Measurements from ENCODE around the gene CLHC1.

Gene CLHC1

GRCh38 chr2:55168221-55169154 lies 63.6 kb downstream of the CLHC1 start:
- peak; percentile 45 for DNase-seq

GRCh38 chr2:55165626-55166025 lies 66.5 kb downstream of the CLHC1 start:
- peak; percentile 45 for DNase-seq

GRCh38 chr2:55164534-55165480 lies 67.3 kb downstream of the CLHC1 start:
- no peak for DNase-seq

GRCh38 chr2:55163941-55164390 lies 68.1 kb downstream of the CLHC1 start:
- no peak for DNase-seq

GRCh38 chr2:55163274-55163721 lies 68.8 kb downstream of the CLHC1 start:
- DNase-seq: peak; percentile 81

GRCh38 chr2:55162284-55163006 lies 69.6 kb downstream of the CLHC1 start:
- DNase-seq: no peak

- no peak for DNase-seq
Measured at GRCh38 chr2:55161295-55162210, 70.5 kb downstream of the CLHC1 start.

GRCh38 chr2:55160422-55160821 lies 71.7 kb downstream of the CLHC1 start:
- DNase-seq: no peak

- DNase-seq: no peak
Measured at GRCh38 chr2:55159752-55160151, 72.3 kb downstream of the CLHC1 start.

- no peak for DNase-seq
Measured at GRCh38 chr2:55159037-55159651, 72.9 kb downstream of the CLHC1 start.

GRCh38 chr2:55158111-55158814 lies 73.8 kb downstream of the CLHC1 start:
- DNase-seq: no peak

GRCh38 chr2:55157474-55157884 lies 74.6 kb downstream of the CLHC1 start:
- no peak for DNase-seq

GRCh38 chr2:55156984-55157383 lies 75.1 kb downstream of the CLHC1 start:
- DNase-seq: no peak

- peak; percentile 44 for DNase-seq
Measured at GRCh38 chr2:55156326-55156725, 75.8 kb downstream of the CLHC1 start.

- peak; percentile 55 for DNase-seq
Measured at GRCh38 chr2:55155764-55156281, 76.3 kb downstream of the CLHC1 start.

- DNase-seq: no peak
Measured at GRCh38 chr2:55155206-55155605, 76.9 kb downstream of the CLHC1 start.

- no peak for DNase-seq
Measured at GRCh38 chr2:55154525-55155030, 77.5 kb downstream of the CLHC1 start.

- no peak for DNase-seq
Measured at GRCh38 chr2:55153584-55154299, 78.4 kb downstream of the CLHC1 start.
